ENCODE data around the gene MICAL2.

DNA sequence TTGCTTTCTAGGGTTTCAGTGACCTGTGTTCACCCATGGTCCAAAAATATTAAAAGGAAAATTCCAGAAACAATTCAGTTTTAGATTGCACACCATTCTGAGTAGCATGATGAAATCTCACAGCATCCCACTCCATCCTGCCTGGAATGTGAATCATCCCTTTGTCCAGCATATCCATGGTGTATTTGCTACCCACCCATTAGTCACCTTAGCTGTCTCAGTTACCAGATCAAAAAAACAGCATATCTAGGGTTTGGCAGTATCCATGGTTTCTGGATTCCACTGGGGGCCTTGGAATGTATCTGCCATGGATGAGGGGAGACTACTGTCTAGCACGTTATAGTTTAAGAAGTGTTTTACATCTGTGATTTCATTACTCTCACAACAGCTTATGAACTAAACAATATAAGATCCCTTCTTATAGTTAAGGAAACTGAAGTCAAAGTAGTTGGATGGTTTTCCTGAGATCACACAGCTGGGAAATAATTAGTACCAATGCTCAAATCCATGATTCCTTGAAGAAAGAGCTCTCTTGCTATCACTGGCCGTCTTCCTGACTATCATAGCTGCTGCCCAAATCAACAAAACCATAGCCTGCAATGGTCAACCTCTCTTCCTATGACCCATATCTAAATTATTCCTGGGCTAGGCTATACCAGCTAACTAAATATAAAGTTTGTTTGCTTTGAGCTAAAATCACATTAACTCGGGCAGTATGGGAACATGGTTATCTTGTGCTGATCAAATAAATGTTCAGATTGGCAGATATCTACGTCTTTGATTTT lies 122.6 kb downstream of the MICAL2 start:
- TF ChIP-seq, protein P1, sequence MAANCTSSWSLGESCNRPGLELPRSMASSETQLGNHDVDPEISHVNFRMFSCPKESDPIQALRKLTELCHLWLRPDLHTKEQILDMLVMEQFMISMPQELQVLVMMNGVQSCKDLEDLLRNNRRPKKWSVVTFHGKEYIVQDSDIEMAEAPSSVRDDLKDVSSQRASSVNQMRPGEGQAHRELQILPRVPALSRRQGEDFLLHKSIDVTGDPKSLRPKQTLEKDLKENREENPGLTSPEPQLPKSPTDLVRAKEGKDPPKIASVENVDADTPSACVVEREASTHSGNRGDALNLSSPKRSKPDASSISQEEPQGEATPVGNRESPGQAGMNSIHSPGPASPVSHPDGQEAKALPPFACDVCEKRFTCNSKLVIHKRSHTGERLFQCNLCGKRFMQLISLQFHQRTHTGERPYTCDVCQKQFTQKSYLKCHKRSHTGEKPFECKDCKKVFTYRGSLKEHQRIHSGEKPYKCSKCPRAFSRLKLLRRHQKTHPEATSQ (CRISPR knock-in tag; IDR thresholded peaks at IDR 0.05; ENCODE audit: borderline replicate concordance), result no peak
- no peak for TF ChIP-seq NR1H2 (CRISPR knock-in tag; IDR thresholded peaks at IDR 0.05; ENCODE audit: borderline replicate concordance, low read depth)
- no peak for TF ChIP-seq FOXC1 (CRISPR knock-in tag; IDR thresholded peaks at IDR 0.05; ENCODE audit: borderline replicate concordance)
- no peak for TF ChIP-seq NR2F1 (CRISPR knock-in tag; IDR thresholded peaks at IDR 0.05)
- no peak for TF ChIP-seq CTCF (CRISPR knock-in tag; IDR thresholded peaks at IDR 0.05)
- TF ChIP-seq PRMT3 (CRISPR knock-in tag; IDR thresholded peaks at IDR 0.05; ENCODE audit: borderline replicate concordance, low read depth), result no peak
- no peak for TF ChIP-seq GABPB1 (CRISPR knock-in tag; IDR thresholded peaks at IDR 0.05)
- TF ChIP-seq, protein P2, sequence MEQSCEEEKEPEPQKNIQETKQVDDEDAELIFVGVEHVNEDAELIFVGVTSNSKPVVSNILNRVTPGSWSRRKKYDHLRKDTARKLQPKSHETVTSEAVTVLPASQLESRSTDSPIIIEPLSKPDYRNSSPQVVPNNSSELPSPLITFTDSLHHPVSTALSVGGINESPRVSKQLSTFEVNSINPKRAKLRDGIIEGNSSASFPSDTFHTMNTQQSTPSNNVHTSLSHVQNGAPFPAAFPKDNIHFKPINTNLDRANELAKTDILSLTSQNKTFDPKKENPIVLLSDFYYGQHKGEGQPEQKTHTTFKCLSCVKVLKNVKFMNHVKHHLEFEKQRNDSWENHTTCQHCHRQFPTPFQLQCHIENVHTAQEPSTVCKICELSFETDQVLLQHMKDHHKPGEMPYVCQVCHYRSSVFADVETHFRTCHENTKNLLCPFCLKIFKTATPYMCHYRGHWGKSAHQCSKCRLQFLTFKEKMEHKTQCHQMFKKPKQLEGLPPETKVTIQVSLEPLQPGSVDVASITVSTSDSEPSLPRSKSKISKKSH (CRISPR knock-in tag; IDR thresholded peaks at IDR 0.05; ENCODE audit: borderline replicate concordance), result no peak
